Measurements from ENCODE around the gene TSPO.
A peak's percentile ranks its signal among the peaks of the same experiment; 100 is the strongest.

TSPO gene

DNA sequence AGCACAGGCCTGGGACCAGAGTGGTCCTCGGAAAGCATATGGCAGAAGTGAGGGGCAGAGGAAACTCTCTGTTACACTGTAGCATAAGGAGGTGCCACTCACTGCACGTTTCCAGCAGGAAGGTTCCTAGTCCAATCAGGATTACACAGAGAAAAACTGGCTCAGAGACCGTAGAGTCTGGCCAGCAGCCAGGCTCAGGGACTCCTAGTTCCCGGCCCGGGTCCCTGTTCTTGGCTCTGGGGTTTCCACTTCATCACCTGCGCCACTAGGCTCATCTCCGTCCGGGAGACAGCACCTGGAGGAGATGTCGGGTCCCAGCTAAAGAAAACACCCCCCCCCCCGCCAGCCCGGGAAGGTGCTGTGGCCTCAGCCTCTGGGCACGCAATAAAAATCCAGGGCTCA is 34.5 kb downstream of the TSPO start:
- TF ChIP-seq EGR1 (IDR thresholded peaks at IDR 0.05) (no peak), TAF1 (IDR thresholded peaks at IDR 0.05; ENCODE audit: low read depth) (no peak)
- TF ChIP-seq, protein P1, sequence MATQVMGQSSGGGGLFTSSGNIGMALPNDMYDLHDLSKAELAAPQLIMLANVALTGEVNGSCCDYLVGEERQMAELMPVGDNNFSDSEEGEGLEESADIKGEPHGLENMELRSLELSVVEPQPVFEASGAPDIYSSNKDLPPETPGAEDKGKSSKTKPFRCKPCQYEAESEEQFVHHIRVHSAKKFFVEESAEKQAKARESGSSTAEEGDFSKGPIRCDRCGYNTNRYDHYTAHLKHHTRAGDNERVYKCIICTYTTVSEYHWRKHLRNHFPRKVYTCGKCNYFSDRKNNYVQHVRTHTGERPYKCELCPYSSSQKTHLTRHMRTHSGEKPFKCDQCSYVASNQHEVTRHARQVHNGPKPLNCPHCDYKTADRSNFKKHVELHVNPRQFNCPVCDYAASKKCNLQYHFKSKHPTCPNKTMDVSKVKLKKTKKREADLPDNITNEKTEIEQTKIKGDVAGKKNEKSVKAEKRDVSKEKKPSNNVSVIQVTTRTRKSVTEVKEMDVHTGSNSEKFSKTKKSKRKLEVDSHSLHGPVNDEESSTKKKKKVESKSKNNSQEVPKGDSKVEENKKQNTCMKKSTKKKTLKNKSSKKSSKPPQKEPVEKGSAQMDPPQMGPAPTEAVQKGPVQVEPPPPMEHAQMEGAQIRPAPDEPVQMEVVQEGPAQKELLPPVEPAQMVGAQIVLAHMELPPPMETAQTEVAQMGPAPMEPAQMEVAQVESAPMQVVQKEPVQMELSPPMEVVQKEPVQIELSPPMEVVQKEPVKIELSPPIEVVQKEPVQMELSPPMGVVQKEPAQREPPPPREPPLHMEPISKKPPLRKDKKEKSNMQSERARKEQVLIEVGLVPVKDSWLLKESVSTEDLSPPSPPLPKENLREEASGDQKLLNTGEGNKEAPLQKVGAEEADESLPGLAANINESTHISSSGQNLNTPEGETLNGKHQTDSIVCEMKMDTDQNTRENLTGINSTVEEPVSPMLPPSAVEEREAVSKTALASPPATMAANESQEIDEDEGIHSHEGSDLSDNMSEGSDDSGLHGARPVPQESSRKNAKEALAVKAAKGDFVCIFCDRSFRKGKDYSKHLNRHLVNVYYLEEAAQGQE (IDR thresholded peaks at IDR 0.05; ENCODE audit: low read depth) = no peak
- TF ChIP-seq, protein P2, sequence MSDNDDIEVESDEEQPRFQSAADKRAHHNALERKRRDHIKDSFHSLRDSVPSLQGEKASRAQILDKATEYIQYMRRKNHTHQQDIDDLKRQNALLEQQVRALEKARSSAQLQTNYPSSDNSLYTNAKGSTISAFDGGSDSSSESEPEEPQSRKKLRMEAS (IDR thresholded peaks at IDR 0.05) = no peak

DNA sequence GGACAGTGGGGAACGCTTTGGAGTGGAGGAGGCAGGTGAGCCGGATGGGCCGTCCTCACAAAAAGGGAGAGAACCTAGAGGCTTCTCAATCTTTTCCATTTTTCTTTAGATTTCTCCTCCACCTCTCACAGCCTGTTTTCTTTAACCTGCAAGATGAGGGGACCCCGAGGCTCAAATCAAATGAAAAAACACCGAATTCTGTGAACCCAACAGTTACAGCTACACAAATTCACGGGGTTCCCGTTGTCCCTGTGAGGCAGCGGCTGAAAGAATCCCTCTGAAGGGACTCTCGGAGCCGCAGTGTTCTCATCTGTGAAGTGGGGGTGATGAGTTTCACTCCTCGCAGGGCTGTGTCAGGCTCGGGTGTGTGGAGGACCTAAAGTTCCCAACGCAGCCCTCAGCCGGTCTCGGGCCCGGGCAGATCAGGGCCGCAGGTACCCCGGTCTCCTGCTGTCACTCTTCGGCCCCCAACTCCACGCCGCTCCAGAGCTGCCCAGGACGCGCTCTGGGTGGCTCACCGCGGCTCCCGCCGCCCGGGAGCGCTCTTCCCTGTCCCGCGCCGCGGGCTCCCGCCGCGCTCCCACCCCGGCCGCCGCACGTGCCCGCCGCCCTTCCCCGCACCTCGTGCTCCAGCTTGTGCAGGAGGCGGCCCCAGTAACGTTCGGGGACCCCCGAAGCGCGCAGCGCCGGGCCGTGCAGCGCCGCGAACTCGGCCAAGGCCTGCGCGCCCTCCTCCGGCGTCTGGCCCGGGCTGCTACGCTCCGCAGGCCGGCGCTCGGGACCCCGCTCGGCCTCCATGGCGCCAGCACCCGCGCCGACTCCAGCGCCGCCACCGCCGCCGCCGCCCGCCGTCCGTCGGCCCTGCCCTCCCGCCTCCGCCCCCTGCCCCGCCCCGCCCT is 35.2 kb downstream of the TSPO start, which contains the start of gene TTLL12:
TSS of gene TTLL12 (minus strand) at position 863 of the 899 bp plus-strand sequence. CDS start at position 798, 65 bp downstream.
- TF ChIP-seq EP300 (IDR thresholded peaks at IDR 0.05; ENCODE audit: borderline replicate concordance) (no peak), YY1 (IDR thresholded peaks at IDR 0.05; ENCODE audit: low read depth) (peak; percentile 69), CEBPB (IDR thresholded peaks at IDR 0.05) (no peak), FOXM1 (IDR thresholded peaks at IDR 0.05; ENCODE audit: borderline replicate concordance, low read depth) (no peak), TEAD4 (IDR thresholded peaks at IDR 0.05) (no peak), RAD21 (IDR thresholded peaks at IDR 0.05; ENCODE audit: low read depth) (no peak), NFIC (IDR thresholded peaks at IDR 0.05) (no peak), TCF12 (IDR thresholded peaks at IDR 0.05; ENCODE audit: low read depth) (no peak), TAF1 (IDR thresholded peaks at IDR 0.05; ENCODE audit: low read depth) (peak; percentile 29; the same call in 1 of the 2 replicates), CREB1 (IDR thresholded peaks at IDR 0.05; ENCODE audit: low read depth) (no peak), EGR1 (IDR thresholded peaks at IDR 0.05) (no peak), ZBTB7A (IDR thresholded peaks at IDR 0.05; ENCODE audit: low read depth) (no peak)
- TF ChIP-seq, protein P1 (IDR thresholded peaks at IDR 0.05; ENCODE audit: low read depth) = no peak
- TF ChIP-seq, protein P3, sequence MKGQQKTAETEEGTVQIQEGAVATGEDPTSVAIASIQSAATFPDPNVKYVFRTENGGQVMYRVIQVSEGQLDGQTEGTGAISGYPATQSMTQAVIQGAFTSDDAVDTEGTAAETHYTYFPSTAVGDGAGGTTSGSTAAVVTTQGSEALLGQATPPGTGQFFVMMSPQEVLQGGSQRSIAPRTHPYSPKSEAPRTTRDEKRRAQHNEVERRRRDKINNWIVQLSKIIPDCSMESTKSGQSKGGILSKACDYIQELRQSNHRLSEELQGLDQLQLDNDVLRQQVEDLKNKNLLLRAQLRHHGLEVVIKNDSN (IDR thresholded peaks at IDR 0.05) = no peak
- TF ChIP-seq, protein P2 (IDR thresholded peaks at IDR 0.05) = peak; percentile 86

DNA sequence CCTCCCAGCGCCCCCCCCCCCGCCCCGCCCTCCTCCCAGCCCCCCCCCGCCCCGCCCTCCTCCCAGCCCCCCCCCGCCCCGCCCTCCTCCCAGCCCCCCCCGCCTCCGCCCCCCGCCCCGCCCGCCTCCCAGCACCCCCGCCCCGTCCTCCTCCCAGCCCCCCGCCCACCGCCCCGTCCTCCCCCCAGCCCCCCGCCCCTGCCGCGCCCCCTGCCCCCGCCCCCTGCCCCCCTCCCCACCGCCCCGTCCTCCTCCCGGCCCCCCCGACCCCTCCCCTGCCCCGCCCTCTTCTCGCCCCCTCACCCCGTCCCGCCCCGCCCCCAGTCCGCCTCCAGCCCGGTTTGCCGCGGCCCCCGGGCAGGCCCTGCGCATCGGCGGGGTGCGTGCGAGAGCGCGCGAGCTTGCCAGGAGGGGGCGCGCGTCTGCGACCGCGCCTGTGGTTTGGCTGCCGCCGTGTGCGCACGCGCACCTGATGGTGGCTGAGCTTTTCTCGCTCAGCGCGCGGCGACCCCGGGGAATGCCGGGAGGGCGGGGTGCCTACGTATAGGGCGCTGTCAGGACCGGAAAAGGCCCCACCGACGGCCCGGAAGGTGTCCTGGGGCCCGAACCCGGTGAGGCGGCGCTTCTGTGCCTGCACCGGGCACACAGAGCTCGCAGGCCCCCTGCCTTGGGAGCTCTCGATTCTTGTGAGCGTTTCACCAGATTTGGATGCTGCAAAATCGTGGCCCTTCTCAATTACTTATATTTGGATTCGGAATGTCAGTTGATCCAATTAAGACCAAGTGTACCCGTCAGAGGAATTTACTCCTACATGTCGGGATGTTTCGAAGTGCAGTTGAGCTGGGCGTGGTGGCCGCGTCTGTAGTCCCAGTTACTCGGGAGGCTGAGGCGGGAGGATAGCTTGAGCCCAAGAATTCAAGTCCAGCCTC is 36.1 kb downstream of the TSPO start:
- TF ChIP-seq TEAD4 (IDR thresholded peaks at IDR 0.05) = peak; percentile 51
- no peak for TF ChIP-seq FOXM1 (IDR thresholded peaks at IDR 0.05; ENCODE audit: borderline replicate concordance, low read depth)
- TF ChIP-seq NFIC (IDR thresholded peaks at IDR 0.05) = no peak
- TF ChIP-seq, protein P1 (IDR thresholded peaks at IDR 0.05; ENCODE audit: low read depth) = no peak
- TF ChIP-seq CEBPB (IDR thresholded peaks at IDR 0.05) = no peak
- no peak for TF ChIP-seq ZBTB7A (IDR thresholded peaks at IDR 0.05; ENCODE audit: low read depth)
- no peak for TF ChIP-seq EP300 (IDR thresholded peaks at IDR 0.05; ENCODE audit: borderline replicate concordance)
- TF ChIP-seq RAD21 (IDR thresholded peaks at IDR 0.05; ENCODE audit: low read depth) = no peak
- peak; percentile 20; the same call in 1 of the 2 replicates for TF ChIP-seq YY1 (IDR thresholded peaks at IDR 0.05; ENCODE audit: low read depth)
- TF ChIP-seq TCF12 (IDR thresholded peaks at IDR 0.05; ENCODE audit: low read depth) = peak; percentile 75; the same call in 1 of the 2 replicates
- TF ChIP-seq CREB1 (IDR thresholded peaks at IDR 0.05; ENCODE audit: low read depth) = peak; percentile 44; the same call in 1 of the 2 replicates
- TF ChIP-seq, protein P2 (IDR thresholded peaks at IDR 0.05) = peak; percentile 49
- TF ChIP-seq, protein P3 (IDR thresholded peaks at IDR 0.05) = no peak
- no peak for TF ChIP-seq EGR1 (IDR thresholded peaks at IDR 0.05)
- peak; percentile 73 for TF ChIP-seq TAF1 (IDR thresholded peaks at IDR 0.05; ENCODE audit: low read depth)
